AG04449 (cell line): ENCODE measurements around the gene RANBP3.

Experiments used
- CTCF ChIA-PET: fragments of 350-600 bp; formaldehyde crosslinking; extraction: SDS; loops from one replicate; lab custom pipeline; 2021; ENCODE audit warnings: antibody characterized with exemption; lab: Yijun Ruan, JAX
- POLR2A ChIA-PET: fragments of 400-600, 350-600 bp; formaldehyde crosslinking; extraction: SDS; loops from one replicate; lab custom pipeline; 2020; ENCODE audit warnings: antibody characterized with exemption, inconsistent platforms; lab: Yijun Ruan, JAX
- DNase-seq: peaks from one replicate; pipeline ENCODE4 v3.0.0-alpha.2; 2010; ENCODE audit warnings: low read depth, low spot score
- H3K4me3 ChIP-seq: 2 replicates; pipeline ENCODE4 v1.5.1; 2011; ENCODE audit warnings: low read depth, mild to moderate bottlenecking, control low read depth, low read length
- TF ChIP-seq, protein P1 (sequence below): IDR thresholded peaks from one replicate; pipeline ENCODE4 v1.5.1; 2011; ENCODE audit warnings: mild to moderate bottlenecking, moderate library complexity, low read length, control low read depth, inconsistent platforms; ENCODE audit not compliant: insufficient read depth; ENCODE audit errors: missing control alignments

RANBP3 gene

GRCh38 chr19:5947435-5947834 lies 30.5 kb downstream of the RANBP3 start:
- CTCF ChIA-PET: interaction anchor here (0.8 to 4.3 kb wide), 5 partner anchors 12 to 40 kb away, joined by 3 to 35 read pairs (median 4); no protein-coding TSS in a partner anchor
- POLR2A ChIA-PET: no interaction called here
- H3K4me3 ChIP-seq: no peak overlapping the region
- TF ChIP-seq, protein P1, sequence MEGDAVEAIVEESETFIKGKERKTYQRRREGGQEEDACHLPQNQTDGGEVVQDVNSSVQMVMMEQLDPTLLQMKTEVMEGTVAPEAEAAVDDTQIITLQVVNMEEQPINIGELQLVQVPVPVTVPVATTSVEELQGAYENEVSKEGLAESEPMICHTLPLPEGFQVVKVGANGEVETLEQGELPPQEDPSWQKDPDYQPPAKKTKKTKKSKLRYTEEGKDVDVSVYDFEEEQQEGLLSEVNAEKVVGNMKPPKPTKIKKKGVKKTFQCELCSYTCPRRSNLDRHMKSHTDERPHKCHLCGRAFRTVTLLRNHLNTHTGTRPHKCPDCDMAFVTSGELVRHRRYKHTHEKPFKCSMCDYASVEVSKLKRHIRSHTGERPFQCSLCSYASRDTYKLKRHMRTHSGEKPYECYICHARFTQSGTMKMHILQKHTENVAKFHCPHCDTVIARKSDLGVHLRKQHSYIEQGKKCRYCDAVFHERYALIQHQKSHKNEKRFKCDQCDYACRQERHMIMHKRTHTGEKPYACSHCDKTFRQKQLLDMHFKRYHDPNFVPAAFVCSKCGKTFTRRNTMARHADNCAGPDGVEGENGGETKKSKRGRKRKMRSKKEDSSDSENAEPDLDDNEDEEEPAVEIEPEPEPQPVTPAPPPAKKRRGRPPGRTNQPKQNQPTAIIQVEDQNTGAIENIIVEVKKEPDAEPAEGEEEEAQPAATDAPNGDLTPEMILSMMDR: no peak
- no peak for DNase-seq

DNA sequence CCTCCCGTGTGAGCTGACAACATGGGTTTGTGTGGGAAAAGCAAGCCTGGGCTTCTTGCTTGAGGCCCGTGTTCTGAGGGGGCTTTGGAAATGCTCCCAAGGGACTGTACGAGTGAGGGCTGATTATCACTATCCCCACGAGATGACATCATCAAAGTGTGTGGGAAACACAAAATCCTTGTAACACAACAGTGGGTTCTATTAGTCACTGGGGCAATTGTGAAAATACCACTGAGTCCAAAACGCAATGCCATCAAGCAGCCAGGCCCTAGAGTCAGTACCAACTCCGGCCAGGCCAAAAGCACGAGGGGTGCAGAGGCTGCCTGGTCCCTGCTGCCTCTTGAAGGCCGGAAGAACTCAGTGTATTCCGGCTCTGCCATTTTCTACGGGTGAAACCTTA lies 34.3 kb downstream of the RANBP3 start:
- POLR2A ChIA-PET: no interaction called here
- TF ChIP-seq, protein P1: no peak
- H3K4me3 ChIP-seq: no peak overlapping the region
- no peak for DNase-seq
- CTCF ChIA-PET: interaction anchor here (0.9 to 3.9 kb wide), 4 partner anchors 13 to 79 kb away, joined by 3 to 20 read pairs (median 6); no protein-coding TSS in a partner anchor

GRCh38 chr19:5943045-5943444 lies 34.9 kb downstream of the RANBP3 start:
- POLR2A ChIA-PET: no interaction called here
- CTCF ChIA-PET: interaction anchor here (0.8 to 3.9 kb wide), 5 partner anchors 8 to 80 kb away, joined by 3 to 20 read pairs (median 4); no protein-coding TSS in a partner anchor
- H3K4me3 ChIP-seq: no peak overlapping the region
- TF ChIP-seq, protein P1: no peak
- DNase-seq: no peak

DNA sequence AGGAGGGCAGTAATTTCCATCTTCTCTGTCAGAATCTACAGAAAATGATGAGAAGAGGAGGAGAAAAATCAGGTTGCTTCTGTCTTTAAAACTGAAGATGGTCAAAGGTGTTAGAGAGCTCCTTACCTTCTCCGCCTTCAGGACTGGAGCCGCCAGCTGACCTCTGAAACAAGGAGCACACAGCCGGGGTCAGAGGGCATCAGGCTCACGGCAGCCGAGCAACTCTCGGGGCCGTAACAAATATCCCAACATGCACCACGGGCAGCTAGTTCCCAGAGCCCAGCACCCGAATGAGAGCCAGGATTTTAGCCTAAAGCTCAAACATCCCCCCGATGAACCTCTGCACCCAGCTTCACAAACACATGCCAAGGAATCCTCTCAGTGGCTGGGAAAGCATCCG lies 36.3 kb downstream of the RANBP3 start:
- TF ChIP-seq, protein P1: no peak
- no peak overlapping the region for H3K4me3 ChIP-seq
- POLR2A ChIA-PET: no interaction called here
- CTCF ChIA-PET: interaction anchor here (1.5 to 3.9 kb wide), 2 partner anchors 26 to 137 kb away, joined by 3 to 20 read pairs; no protein-coding TSS in a partner anchor
- no peak for DNase-seq

DNA sequence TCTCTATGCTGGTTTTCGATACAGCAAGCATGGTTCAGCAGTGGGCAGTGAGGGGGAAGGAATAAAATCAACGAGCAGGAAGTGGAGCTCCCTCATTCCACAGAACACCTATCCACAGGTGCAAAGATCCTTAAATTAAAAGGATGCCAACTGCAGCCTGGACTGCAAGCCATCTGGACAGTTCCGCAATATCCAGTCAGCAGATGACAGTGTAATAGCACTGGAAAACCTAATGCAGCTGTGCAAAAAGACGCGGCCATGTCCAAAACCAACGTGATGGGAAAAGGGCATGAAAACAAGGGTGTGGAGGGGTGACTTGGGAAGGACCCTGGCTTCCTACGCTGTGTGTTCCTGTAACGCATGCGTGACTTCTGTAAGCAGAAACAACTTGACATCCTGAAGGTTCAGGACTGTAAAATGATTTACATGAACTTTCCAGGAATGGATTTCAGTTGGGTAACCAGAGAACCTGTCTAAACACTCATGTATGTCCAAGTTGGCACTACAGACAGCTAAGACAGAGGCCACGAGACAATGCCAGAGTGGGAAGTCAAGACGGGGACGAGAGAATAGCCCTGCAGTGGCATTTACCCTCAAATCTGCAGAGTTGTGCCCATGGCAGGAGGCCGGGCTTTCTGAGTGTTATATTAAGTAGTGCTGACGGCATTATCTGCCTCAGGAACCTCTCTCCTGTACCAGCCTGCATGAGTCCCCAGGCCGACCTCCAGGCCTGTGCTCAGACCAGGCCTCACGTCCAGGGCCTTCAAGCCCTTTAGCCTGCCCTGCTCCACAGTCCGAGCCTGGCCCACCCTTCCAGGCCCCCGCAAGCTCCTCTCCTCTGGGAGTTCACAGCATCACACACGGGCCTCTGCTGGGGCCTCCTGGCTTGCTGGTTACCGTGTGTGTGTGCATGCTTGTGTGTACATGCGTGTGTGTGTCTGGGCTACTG lies 37.4 kb downstream of the RANBP3 start:
- no peak overlapping the region for H3K4me3 ChIP-seq
- TF ChIP-seq, protein P1: no peak
- POLR2A ChIA-PET: no interaction called here
- CTCF ChIA-PET: interaction anchor here (3.9 to 7.1 kb wide), 2 partner anchors 27 to 28 kb away, joined by 20 to 57 read pairs; no protein-coding TSS in a partner anchor
- DNase-seq: no peak

GRCh38 chr19:5937550-5937949 lies 40.4 kb downstream of the RANBP3 start:
- H3K4me3 ChIP-seq: no peak overlapping the region
- CTCF ChIA-PET: interaction anchor here (0.9 to 7.1 kb wide), 3 partner anchors 16 to 134 kb away, joined by 3 to 57 read pairs (median 4); no protein-coding TSS in a partner anchor
- POLR2A ChIA-PET: no interaction called here
- TF ChIP-seq, protein P1: no peak
- no peak for DNase-seq
